HepG2 (cell line): ENCODE data around the gene CDK18. TPM values are rescaled to one million over a fixed set of nuclear protein-coding genes. Genes with fewer than 3 reads are reported as not detected.
A peak's percentile ranks its signal among the peaks of the same experiment; 100 is the strongest.

Source experiments
- DPF2 ChIP-seq: sonication (generic); formaldehyde crosslinking; IDR thresholded peaks from 2 replicates; pipeline ENCODE4 v1.4.0; 2020; ENCODE audit warnings: mild to moderate bottlenecking, low read depth, missing genetic modification reagents, borderline replicate concordance
- GMEB2 ChIP-seq: IDR thresholded peaks from 2 replicates; pipeline ENCODE4 v1.6.1; 2016; ENCODE audit warnings: missing biosample characterization, missing genetic modification reagents, low read depth
- HHEX ChIP-seq: IDR thresholded peaks from 2 replicates; pipeline ENCODE4 v1.6.1; 2016; ENCODE audit warnings: control low read depth
- KDM3A ChIP-seq: IDR thresholded peaks from 2 replicates; pipeline ENCODE4 v1.6.1; 2018; ENCODE audit warnings: low read depth, missing compliant biosample characterization
- MAFK ChIP-seq, 2 experiments: IDR thresholded peaks in 1 of 2; conservative IDR thresholded peaks in 1 of 2; 2 replicates each; pipeline ENCODE4 v1.6.1; 2011; ENCODE audit warnings: improper control_type of control experiment in 2 of 2, low read length in 2 of 2
- MBD4 ChIP-seq: IDR thresholded peaks from 2 replicates; pipeline ENCODE4 v1.6.1; 2012; ENCODE audit warnings: low read length, inconsistent platforms, borderline replicate concordance
- MTA3 ChIP-seq: sonication (generic); formaldehyde crosslinking; IDR thresholded peaks from 2 replicates; pipeline ENCODE4 v1.4.0; 2020; ENCODE audit warnings: missing genetic modification reagents
- MYPOP ChIP-seq: sonication (generic); formaldehyde crosslinking; IDR thresholded peaks from 2 replicates; pipeline ENCODE4 v1.8.1; 2023; ENCODE audit warnings: mild to moderate bottlenecking, moderate library complexity, missing genetic modification reagents
- NONO ChIP-seq, 2 experiments: fragments of 450-650 bp in 1 of 2; sonication (generic) in 1 of 2; formaldehyde crosslinking in 1 of 2; IDR thresholded peaks in 1 of 2; conservative IDR thresholded peaks in 1 of 2; 2 replicates each; pipeline versions ENCODE4 v1.6.1 to v1.8.0; 2017 to 2022; ENCODE audit warnings: mild to moderate bottlenecking in 1 of 2, missing genetic modification reagents in 1 of 2, moderate library complexity in 1 of 2
- PRPF4 ChIP-seq: fragments of 200-400 bp; formaldehyde crosslinking; IDR thresholded peaks from 2 replicates; pipeline ENCODE4 v1.6.1; 2016; ENCODE audit warnings: low read length, low read depth; ENCODE audit not compliant: poor library complexity, severe bottlenecking
- SMARCE1 ChIP-seq: fragments of 450-650 bp; IDR thresholded peaks from 2 replicates; pipeline ENCODE4 v1.6.1; 2017; ENCODE audit warnings: borderline replicate concordance
- SP2 ChIP-seq: sonication (generic); formaldehyde crosslinking; IDR thresholded peaks from 2 replicates; pipeline ENCODE4 v1.5.1; 2020; ENCODE audit warnings: mild to moderate bottlenecking, missing genetic modification reagents
- TOE1 ChIP-seq: sonication (generic); formaldehyde crosslinking; IDR thresholded peaks from 2 replicates; pipeline ENCODE4 v1.4.0; 2020; ENCODE audit warnings: mild to moderate bottlenecking, missing genetic modification reagents
- ZNF256 ChIP-seq: sonication (generic); formaldehyde crosslinking; conservative IDR thresholded peaks from 2 replicates; pipeline ENCODE4 v1.4.0; 2020; ENCODE audit warnings: missing genetic modification reagents
- ZNF333 ChIP-seq: sonication (generic); formaldehyde crosslinking; IDR thresholded peaks from 2 replicates; pipeline ENCODE4 v1.4.0; 2020; ENCODE audit warnings: mild to moderate bottlenecking, missing genetic modification reagents, borderline replicate concordance
- ZNF530 ChIP-seq: sonication (generic); formaldehyde crosslinking; IDR thresholded peaks from 2 replicates; pipeline ENCODE4 v1.5.0; 2020; ENCODE audit warnings: low read depth, mild to moderate bottlenecking, missing genetic modification reagents
- ZNF800 ChIP-seq: sonication (generic); formaldehyde crosslinking; IDR thresholded peaks from 2 replicates; pipeline ENCODE4 v1.4.0; 2020; ENCODE audit warnings: missing genetic modification reagents
- polyA plus RNA-seq, 8 experiments: library from polyadenylated mRNA; depleted of rRNA in 3 of 8; stranded (reverse) in 7 of 8; unstranded in 1 of 8; fragments of >200 nt; fragmentation: Illumina TruSeq in 4 of 8; extraction: Trizol in 4 of 8; gene quantifications; 2 replicates each; pipeline versions ENCODE4 v1.2.1 to v1.2.3, GENCODE V29; 2011 to 2016; ENCODE audit warnings: low read depth in 4 of 8, missing spikeins in 1 of 8, mixed read lengths in 1 of 8; ENCODE audit not compliant: insufficient read depth in 1 of 8
- total RNA-seq, 5 experiments: library from RNA; depleted of rRNA; stranded (reverse); fragments of >200 nt; fragmentation: Illumina TruSeq; extraction: Trizol; gene quantifications; 2 replicates each; pipeline ENCODE4 v1.2.3, GENCODE V29; 2016; ENCODE audit warnings: low read depth in 1 of 5
- TF ChIP-seq, protein P1 (sequence below): sonication (generic); formaldehyde crosslinking; IDR thresholded peaks from 2 replicates; pipeline ENCODE4 v1.4.0; 2020; ENCODE audit warnings: missing genetic modification reagents
- TF ChIP-seq, protein P2 (sequence below): sonication (generic); formaldehyde crosslinking; IDR thresholded peaks from 2 replicates; pipeline ENCODE4 v1.4.0; 2020; ENCODE audit warnings: missing genetic modification reagents
- TF ChIP-seq, protein P3 (sequence below): sonication (generic); formaldehyde crosslinking; IDR thresholded peaks from 2 replicates; pipeline ENCODE4 v1.4.0; 2020; ENCODE audit warnings: missing genetic modification reagents, borderline replicate concordance

CDK18 gene
- total and polyA plus RNA-seq, 2 of the 13 experiments (the other 11 are each of a cell fraction or from before 2014, with no cell fraction given): 6.4 to 38.8 TPM

GRCh38 chr1:205458777-205459566 lies 45.5 kb upstream of the CDK18 start (continued):
- TF ChIP-seq, protein P1, sequence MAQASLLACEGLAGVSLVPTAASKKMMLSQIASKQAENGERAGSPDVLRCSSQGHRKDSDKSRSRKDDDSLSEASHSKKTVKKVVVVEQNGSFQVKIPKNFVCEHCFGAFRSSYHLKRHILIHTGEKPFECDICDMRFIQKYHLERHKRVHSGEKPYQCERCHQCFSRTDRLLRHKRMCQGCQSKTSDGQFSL (CRISPR knock-in tag): no peak
- TF ChIP-seq ZNF530 (CRISPR knock-in tag) (no peak), DPF2 (CRISPR knock-in tag) (no peak), KDM3A (CRISPR knock-in tag) (no peak), MYPOP (CRISPR knock-in tag) (no peak), MAFK (conservative IDR thresholded peaks at IDR 0.05 in 1 of 2, IDR thresholded peaks at IDR 0.05 in 1 of 2; ENCODE audit: low read length in 2 of 2) (no peak), ZNF333 (no peak), HHEX (CRISPR knock-in tag) (no peak), GMEB2 (no peak), ZNF800 (CRISPR knock-in tag) (0 out of 2 replicates have a peak, but pooled peaks have one; percentile 55), PRPF4 (no peak), MTA3 (CRISPR knock-in tag) (no peak), TOE1 (no peak), SMARCE1 (no peak), SP2 (CRISPR knock-in tag) (no peak), ZNF256 (CRISPR knock-in tag) (no peak), MBD4 (no peak), NONO (IDR thresholded peaks at IDR 0.05) (no peak), NONO (CRISPR knock-in tag; conservative IDR thresholded peaks at IDR 0.05) (no peak)
- TF ChIP-seq, protein P2, sequence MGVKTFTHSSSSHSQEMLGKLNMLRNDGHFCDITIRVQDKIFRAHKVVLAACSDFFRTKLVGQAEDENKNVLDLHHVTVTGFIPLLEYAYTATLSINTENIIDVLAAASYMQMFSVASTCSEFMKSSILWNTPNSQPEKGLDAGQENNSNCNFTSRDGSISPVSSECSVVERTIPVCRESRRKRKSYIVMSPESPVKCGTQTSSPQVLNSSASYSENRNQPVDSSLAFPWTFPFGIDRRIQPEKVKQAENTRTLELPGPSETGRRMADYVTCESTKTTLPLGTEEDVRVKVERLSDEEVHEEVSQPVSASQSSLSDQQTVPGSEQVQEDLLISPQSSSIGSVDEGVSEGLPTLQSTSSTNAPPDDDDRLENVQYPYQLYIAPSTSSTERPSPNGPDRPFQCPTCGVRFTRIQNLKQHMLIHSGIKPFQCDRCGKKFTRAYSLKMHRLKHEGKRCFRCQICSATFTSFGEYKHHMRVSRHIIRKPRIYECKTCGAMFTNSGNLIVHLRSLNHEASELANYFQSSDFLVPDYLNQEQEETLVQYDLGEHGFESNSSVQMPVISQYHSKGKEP (CRISPR knock-in tag): 0 out of 2 replicates have a peak, but pooled peaks have one; percentile 57
- TF ChIP-seq, protein P3, sequence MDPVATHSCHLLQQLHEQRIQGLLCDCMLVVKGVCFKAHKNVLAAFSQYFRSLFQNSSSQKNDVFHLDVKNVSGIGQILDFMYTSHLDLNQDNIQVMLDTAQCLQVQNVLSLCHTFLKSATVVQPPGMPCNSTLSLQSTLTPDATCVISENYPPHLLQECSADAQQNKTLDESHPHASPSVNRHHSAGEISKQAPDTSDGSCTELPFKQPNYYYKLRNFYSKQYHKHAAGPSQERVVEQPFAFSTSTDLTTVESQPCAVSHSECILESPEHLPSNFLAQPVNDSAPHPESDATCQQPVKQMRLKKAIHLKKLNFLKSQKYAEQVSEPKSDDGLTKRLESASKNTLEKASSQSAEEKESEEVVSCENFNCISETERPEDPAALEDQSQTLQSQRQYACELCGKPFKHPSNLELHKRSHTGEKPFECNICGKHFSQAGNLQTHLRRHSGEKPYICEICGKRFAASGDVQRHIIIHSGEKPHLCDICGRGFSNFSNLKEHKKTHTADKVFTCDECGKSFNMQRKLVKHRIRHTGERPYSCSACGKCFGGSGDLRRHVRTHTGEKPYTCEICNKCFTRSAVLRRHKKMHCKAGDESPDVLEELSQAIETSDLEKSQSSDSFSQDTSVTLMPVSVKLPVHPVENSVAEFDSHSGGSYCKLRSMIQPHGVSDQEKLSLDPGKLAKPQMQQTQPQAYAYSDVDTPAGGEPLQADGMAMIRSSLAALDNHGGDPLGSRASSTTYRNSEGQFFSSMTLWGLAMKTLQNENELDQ (CRISPR knock-in tag): no peak
